Fibroblast of skin of back (primary cell): ENCODE data around the gene PSMD11.
A peak's percentile ranks its signal among the peaks of the same experiment; 100 is the strongest.
"Not testable (repeated sequence)": the region's sequence is repeated elsewhere in the genome, so short reads cannot be mapped to it uniquely, and the experiment has no call there.

ENCODE experiments used
- DNase-seq: peaks from one replicate; pipeline ENCODE4 v3.0.0-alpha.2; 2013

The PSMD11 gene

GRCh38 chr17:32515677-32516383 is 71.5 kb downstream of the PSMD11 start:
- no peak for DNase-seq

DNA sequence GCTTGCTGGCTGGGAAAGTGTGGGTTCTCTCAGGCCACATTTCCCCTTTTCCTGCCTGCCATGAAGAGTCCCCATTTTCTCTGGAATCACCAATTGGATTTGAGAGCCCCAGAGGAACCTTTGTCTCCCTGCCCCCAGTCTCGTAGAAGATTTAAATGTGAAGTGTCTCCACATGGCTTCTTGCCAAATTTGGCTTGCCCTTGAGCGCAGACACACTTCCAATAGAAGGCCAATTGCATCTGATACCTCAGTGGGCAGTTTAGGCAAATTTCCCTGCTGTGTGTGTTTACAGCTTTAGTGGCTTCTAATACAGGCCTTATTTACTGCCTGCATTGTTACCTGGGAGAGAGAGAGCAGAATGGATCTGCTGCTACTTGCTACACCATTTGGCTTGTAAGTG is 72.1 kb downstream of the PSMD11 start:
- no peak for DNase-seq

- no peak for DNase-seq
Measured at GRCh38 chr17:32516940-32517701, 72.8 kb downstream of the PSMD11 start.

GRCh38 chr17:32517982-32518381 is 73.7 kb downstream of the PSMD11 start:
- no peak for DNase-seq

- DNase-seq = no peak
Measured at GRCh38 chr17:32518646-32519227, 74.4 kb downstream of the PSMD11 start.

GRCh38 chr17:32519228-32520103 is 75.2 kb downstream of the PSMD11 start:
- DNase-seq = peak; percentile 55

GRCh38 chr17:32520104-32520701 is 75.9 kb downstream of the PSMD11 start:
- DNase-seq = peak; percentile 60

GRCh38 chr17:32520737-32521404 is 76.6 kb downstream of the PSMD11 start:
- DNase-seq = no peak

DNA sequence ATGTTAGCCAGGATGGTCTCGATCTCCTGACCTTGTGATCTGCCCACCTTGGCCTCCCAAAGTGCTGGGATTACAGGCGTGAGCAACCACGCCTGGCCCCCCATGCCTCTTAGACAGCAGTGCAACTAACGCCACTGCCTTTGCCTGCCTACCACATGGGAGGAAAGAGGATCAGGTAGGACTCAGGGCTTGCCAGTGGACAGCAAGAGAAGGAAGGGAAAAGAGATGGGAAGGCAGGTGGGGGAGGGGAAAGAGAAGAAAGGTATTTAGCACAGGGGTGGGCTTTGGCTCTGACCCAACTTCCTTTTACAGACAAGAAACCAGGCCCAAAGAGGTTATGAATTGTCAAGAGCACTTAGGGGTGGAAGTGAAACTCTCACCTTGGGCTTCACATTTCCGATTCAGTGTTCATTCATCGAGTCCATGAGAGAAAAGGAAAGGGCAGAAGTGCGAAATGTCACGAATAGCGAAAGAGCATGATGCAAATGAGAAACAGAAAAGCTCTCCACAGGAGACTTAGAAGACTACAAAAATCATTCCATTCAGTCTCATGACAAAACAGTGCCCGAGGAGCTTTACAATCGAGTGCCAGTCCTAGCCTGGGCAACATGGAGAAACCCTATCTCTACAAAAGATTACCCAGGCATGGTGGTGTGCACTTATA is 78.8 kb downstream of the PSMD11 start:
- no peak for DNase-seq

DNA sequence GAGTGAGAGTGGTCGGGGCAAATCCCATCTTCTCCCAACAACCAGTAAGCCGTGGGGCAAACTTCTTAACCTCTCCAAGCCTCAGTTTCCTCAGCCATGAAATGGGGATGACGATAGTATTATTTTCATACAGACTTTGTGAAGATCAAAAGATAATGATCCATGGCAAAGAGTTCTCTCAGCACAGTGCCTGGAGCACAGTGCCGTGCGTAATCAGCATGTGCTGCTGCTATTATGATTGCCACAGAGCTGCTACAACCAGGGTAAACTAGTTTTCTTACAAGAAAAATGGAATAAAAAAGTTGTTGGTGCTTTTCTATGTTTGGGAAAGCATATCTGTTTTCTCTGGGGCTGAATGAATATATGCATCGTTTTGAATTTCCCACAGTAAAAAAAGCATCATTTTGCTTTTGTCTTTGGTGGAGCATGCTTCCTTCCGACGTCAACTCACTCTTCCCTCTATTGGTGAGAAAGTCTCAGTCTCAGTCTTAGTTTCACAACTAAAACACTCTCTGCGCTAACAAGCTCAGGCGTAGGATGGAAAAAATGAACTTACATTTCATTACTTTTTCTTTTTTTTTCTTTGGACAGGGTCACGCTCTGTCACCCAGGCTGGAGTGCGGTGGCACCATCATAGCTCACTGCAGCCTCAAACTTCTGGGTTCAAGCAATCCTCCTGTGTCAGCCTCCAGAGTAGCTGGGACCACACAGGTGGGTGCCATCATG is 79.7 kb downstream of the PSMD11 start:
- no peak for DNase-seq

DNA sequence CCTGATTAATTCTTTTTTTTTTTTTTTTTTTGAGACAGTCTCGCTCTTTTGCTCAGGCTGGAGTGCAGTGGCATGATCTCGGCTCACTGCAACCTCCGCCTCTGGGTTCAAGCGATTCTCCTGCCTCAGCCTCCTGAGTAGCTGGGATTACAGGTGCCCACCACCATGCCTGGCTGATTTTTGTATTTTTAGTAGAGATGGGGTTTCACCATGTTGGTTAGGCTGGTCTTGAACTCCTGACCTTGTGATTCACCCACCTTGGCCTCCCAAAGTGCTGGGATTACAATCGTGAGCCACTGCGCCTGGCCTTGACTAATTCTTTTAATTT is 80.2 kb downstream of the PSMD11 start:
- DNase-seq = not testable (repeated sequence)

DNA sequence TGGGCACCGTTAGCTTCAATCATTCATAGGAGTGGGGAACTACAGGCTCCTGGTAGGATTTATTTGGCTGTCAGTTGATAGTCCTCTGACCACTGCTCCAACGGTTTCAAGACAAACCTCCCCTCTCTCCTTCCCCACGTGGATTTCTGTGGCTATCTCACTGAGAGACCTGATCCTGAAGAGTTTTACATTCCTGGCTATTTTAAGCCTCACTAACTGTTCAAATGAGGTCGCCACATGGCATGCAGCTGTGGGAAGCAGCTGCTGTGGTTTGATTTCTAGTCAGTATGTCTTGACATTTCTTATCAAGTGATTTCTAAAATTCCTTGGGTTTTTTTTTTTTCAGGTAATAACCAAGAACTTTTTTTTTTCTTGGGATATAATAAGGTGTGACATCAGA is 80.8 kb downstream of the PSMD11 start:
- DNase-seq = peak; percentile 82

GRCh38 chr17:32527146-32527545 is 82.8 kb downstream of the PSMD11 start:
- no peak for DNase-seq

DNA sequence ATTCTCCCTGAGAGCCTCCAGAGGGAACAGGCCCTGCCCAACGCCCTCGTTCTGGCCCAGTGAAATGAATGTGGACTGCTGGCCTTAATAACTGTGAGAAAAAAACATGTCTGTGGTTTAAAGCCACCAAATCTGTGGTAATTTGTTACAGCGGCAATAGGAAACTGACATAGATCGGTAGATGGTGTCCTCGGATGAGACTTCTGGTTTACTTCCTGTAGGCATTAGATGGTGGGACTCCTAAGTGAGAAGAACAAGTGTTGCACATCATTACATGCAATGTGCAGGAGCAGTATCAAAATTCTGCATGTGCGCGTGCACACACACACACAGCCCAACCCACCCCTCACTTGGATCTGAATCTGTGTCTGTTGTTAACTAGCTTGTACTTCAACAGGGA is 84.5 kb downstream of the PSMD11 start:
- no peak for DNase-seq

DNA sequence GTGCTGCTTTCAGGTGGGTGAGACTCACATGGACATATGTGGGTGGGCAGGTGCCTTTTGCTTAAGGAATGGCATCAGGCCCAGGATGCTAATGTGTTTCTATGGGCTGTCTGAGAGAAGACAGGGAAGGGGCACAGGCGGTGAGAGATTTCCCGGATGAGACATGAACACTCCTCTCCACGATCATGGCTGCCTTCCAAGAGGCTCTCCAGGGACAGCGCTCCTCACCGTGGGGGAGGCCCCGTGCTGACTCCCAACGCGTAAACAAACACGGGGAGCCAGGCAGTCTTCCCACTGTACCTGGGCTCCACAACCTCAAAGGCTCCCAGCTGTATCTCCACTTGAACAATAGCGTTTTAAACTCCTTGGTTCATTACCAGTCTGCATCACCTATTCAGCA is 85.3 kb downstream of the PSMD11 start:
- DNase-seq = peak; percentile 37
